ENCODE results near the gene UBA1.

The UBA1 gene

DNA sequence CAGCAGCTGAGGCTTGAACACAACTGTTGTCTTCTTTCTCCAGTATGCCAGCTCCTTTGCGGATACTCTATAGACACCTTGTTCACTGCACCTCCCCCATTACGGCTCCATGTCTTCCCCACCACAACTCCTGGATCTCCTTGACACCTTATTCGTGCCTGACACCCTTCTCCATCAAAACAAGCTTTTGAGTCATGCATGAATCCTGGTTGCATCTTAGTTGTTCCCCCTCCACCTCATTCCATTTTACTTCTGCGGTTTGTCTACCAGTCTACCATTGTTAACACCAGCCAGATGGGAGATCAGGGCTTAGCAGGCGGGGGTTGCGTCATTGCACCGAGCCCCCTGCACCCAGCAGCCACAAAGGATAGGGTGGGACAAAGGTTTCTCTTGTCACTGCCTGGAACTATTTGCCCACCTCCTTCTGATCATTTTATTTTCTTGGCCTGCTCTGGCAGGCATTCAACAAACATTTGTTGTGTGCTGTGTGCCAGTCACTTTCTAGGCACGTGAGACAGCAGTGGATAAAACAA lies 22.8 kb downstream of the UBA1 start:
- no peak overlapping the region for H3K9ac ChIP-seq (ENCODE audit: insufficient read length)
- H3K36me3 ChIP-seq (ENCODE audit: insufficient read depth, low read length), result peaks cover 58% of the 10 kb centered on the region
- TF ChIP-seq POLR2AphosphoS5 (IDR thresholded peaks at IDR 0.05; ENCODE audit: borderline replicate concordance, low read depth, low read length) (peak; percentile 12; the same call in 1 of the 2 replicates), FOXP2 (optimal IDR thresholded peaks at IDR 0.05; ENCODE audit: control extremely low read depth, extremely low read length, insufficient read depth) (no peak)
- peak overlapping the region; percentile 69; the same call in 1 of the 2 replicates for H3K4me3 ChIP-seq
- no peak for DNase-seq (ENCODE audit: low read depth, low spot score)
- peak overlapping the region; percentile 92 for H3K27ac ChIP-seq
- no peaks in the 10 kb centered on the region for H3K9me3 ChIP-seq (ENCODE audit: low read depth, low read length)

DNA sequence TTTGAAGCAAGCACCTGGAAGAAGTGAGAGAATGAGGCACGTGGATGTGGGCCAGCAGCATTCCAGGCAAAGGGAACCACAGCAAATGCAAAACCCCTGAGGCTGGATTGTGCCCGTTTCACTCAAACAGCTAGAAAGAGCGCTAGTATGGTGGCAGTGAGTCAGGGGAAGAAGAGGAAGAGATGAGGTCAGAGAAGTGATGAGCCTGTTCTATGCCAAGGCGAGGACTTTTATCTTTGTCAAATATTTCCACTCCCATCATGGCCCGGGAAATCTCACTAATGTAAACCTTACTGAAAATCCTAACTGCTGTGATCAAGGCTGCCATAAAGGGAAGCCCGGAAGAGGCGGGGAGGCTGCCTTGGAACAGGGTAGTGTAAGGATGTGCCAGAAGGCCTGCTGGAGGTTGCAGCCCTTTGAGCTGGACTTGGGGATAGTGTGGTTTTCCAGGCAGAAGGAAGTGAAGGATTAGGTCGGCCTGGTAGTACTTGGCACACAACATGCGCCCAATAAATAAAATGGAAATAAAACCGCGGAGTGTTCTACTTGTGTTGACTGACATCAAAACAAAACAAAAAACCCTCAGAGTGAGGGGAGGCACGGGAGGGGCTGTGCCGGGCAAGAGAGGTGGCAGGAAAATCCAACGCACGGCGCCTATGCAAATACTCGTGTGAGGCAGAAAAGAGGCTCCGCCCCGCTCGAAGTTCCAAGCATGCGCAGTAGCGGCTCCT lies 23.7 kb downstream of the UBA1 start:
- no peak for TF ChIP-seq FOXP2 (optimal IDR thresholded peaks at IDR 0.05; ENCODE audit: control extremely low read depth, extremely low read length, insufficient read depth)
- TF ChIP-seq POLR2AphosphoS5 (IDR thresholded peaks at IDR 0.05; ENCODE audit: borderline replicate concordance, low read depth, low read length), result peak; percentile 69
- Histone ChIP-seq H3K36me3 (ENCODE audit: insufficient read depth, low read length) (peaks cover 55% of the 10 kb centered on the region), H3K27ac (peak overlapping the region; percentile 92), H3K9me3 (ENCODE audit: low read depth, low read length) (no peaks in the 10 kb centered on the region), H3K4me3 (peak overlapping the region; percentile 69), H3K9ac (ENCODE audit: insufficient read length) (peak overlapping the region; percentile 41)
- no peak for DNase-seq (ENCODE audit: low read depth, low spot score)

DNA sequence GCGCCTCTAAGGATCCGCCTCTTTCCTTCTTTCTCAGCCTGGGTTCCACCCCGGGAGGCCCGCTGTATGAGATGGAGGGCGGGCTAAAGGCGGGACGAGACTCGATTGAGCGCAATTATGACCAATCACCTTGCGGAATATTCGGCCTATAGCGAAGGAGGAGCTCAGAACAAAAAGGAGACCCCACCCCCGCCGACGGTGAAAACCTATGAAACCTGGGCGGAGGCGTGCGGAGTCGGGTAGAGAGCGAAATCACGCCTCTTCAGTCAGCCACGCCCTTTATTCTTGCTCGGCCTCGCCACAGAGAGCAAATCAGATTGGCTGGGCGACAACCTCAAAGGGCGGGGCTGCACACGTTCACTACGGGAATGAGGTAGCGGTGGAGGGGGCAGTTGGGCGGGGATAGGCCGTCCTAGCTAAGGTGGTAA lies 24.2 kb downstream of the UBA1 start:
- Histone ChIP-seq H3K4me3 (peak overlapping the region; percentile 91), H3K36me3 (ENCODE audit: insufficient read depth, low read length) (peaks cover 50% of the 10 kb centered on the region), H3K27ac (peak overlapping the region; percentile 97), H3K9me3 (ENCODE audit: low read depth, low read length) (no peaks in the 10 kb centered on the region), H3K9ac (ENCODE audit: insufficient read length) (peak overlapping the region; percentile 98)
- TF ChIP-seq EZH2 (IDR thresholded peaks at IDR 0.05), result no peak
- peak; percentile 37 for TF ChIP-seq POLR2AphosphoS5 (IDR thresholded peaks at IDR 0.05; ENCODE audit: borderline replicate concordance, low read depth, low read length)
- DNase-seq (ENCODE audit: low read depth, low spot score), result peak; percentile 96

DNA sequence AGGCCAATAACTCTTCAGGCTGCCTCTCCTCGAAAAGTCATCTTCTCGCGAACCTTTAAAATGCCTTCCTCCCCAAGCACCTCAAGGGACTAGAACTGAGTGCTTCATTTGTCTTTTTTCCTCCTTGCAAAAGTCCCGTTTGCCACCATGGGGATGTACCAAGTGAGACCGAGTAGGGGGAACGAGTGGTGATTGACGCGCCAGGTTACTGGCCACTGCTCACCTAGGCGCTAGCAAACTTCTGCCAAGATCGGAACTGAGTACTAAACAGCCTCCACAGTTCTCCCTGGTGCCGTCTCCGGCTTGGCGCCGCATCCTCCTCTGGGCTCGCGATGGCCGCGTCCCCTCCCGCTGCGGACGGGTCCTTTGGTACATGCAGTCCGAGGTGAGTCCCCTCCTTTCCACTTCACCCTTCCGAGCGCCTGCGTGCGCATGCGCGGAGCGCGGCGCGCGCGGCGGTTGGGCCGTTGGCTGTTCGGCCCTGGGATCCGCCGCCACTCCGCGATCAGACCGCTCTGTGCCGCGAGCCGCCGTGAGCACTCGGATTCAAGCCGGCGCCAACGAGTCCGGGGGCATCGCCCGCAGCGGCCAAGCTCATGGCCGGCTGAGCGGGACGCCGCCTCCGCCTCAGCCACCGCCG lies 24.8 kb downstream of the UBA1 start, which contains the start of gene CDK16:
TSS of gene CDK16 (plus strand) at position 402 of the 640 bp plus-strand sequence. CDS start 4,877 bp downstream, outside the sequence.
- DNase-seq (ENCODE audit: low read depth, low spot score), result peak; percentile 24
- TF ChIP-seq FOXP2 (optimal IDR thresholded peaks at IDR 0.05; ENCODE audit: control extremely low read depth, extremely low read length, insufficient read depth) (no peak), POLR2AphosphoS5 (IDR thresholded peaks at IDR 0.05; ENCODE audit: borderline replicate concordance, low read depth, low read length) (peak; percentile 71)
- Histone ChIP-seq H3K9me3 (ENCODE audit: low read depth, low read length) (no peaks in the 10 kb centered on the region), H3K27ac (peak within 1 kb of the TSS; percentile 97), H3K36me3 (ENCODE audit: insufficient read depth, low read length) (peaks cover 50% of the 10 kb centered on the region), H3K9ac (ENCODE audit: insufficient read length) (peak within 1 kb of the TSS; percentile 98), H3K4me3 (peak within 1 kb of the TSS; percentile 91)

DNA sequence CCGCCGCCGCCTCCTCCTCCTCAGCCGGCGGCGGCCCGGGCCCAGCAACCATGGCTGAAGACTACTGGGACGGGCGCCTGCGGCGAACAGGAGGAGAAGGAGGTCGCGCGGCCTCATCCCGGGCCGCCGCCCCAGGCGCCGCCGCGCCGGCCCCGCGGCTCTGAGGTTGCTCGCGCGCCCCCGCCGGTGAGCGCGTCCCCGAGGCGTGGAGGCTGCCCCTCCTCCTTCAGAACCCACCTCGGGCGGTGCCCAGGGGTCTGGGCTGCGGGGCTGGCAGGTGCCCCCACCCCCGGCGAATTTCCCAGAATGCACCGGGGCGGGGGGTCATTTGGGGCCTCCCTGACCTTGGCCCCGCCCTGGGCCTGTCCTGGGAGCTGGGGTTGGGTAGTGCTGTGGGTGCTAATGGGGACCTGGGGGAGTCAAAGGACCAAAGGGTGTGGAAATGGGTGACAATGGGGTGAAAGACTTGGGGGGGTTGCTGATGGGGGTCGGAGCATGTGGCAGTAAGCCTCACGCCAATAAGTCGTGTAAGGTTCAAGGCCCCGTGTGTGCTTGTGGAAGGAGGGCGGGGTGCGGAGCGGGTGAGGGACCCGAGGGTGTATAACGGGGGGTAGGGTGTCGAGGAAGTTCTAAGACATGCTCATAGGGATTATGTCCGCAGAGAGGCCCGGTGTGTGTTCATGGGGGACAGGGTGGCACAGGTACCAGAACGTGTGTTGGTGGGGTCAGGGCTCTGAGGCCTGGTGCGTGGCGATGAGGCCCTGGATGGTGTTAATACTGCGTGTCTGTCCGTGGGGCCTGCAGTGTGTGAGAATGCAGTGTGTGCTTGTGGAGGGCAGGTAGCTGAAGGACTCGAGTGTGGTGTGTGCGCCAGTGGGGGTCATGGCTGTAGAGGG lies 25.5 kb downstream of the UBA1 start:
- peak overlapping the region; percentile 91 for H3K4me3 ChIP-seq
- no peak for DNase-seq (ENCODE audit: low read depth, low spot score)
- TF ChIP-seq FOXP2 (optimal IDR thresholded peaks at IDR 0.05; ENCODE audit: control extremely low read depth, extremely low read length, insufficient read depth) (no peak), POLR2AphosphoS5 (IDR thresholded peaks at IDR 0.05; ENCODE audit: borderline replicate concordance, low read depth, low read length) (no peak)
- no peaks in the 10 kb centered on the region for H3K9me3 ChIP-seq (ENCODE audit: low read depth, low read length)
- H3K9ac ChIP-seq (ENCODE audit: insufficient read length), result peak overlapping the region; percentile 98
- peak overlapping the region; percentile 97 for H3K27ac ChIP-seq
- H3K36me3 ChIP-seq (ENCODE audit: insufficient read depth, low read length), result peaks cover 51% of the 10 kb centered on the region

DNA sequence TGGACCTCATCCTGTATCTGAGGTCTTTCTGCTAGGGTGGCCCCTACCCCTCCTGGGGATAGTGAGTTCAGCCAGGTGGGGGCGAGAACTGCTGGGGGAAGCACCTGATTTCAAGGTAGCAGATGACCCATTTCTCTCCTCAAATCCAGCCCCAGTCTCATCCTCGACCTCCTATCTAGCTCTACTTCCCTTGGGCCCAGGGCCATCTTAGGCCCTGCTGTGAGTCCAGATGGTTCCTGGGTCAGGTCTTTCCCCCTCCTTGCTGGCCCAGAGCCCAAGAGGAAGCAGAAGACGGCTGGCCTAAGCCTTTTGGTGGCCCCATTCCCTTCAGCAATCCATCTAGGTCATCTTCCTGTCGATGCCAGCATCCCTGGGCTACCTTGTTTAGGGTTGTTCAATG lies 28.1 kb downstream of the UBA1 start:
- TF ChIP-seq EZH2 (IDR thresholded peaks at IDR 0.05) (no peak), FOXP2 (optimal IDR thresholded peaks at IDR 0.05; ENCODE audit: control extremely low read depth, extremely low read length, insufficient read depth) (no peak), POLR2AphosphoS5 (IDR thresholded peaks at IDR 0.05; ENCODE audit: borderline replicate concordance, low read depth, low read length) (no peak)
- no peak overlapping the region for H3K9ac ChIP-seq (ENCODE audit: insufficient read length)
- no peak for DNase-seq (ENCODE audit: low read depth, low spot score)
- no peaks in the 10 kb centered on the region for H3K9me3 ChIP-seq (ENCODE audit: low read depth, low read length)
- no peak overlapping the region for H3K4me3 ChIP-seq
- H3K36me3 ChIP-seq (ENCODE audit: insufficient read depth, low read length), result peaks cover 51% of the 10 kb centered on the region; the same call in 1 of the 2 replicates
- H3K27ac ChIP-seq, result no peak overlapping the region

DNA sequence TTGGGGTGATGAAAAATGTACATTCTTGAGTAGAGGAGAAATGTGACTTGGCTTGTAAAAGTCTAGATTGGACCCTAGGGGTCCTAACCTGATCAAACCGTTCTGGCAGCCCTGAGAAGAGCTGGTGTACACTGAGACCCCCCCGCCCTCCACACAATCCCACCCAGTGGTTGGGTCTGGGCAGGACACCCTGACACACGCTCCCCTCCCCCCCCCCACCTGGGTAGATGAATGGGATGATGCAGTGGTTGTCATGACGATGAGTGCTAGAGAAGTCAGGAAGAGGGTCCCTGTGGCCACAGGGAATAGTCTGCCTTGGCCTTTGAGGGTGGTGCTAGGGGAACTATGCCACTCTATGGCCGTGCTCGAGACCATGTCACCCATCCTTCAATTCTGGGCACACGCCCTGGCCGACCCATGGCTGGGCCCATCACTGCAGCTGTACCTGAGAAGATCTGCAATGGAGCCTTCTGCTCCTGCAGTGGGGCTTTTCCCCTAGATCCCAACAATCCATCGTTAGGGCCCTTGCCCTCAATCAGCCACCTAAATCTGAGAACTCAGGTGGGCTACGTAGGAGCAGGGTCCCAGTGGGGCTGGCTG lies 29.2 kb downstream of the UBA1 start:
- no peak overlapping the region for H3K4me3 ChIP-seq
- H3K27ac ChIP-seq, result no peak overlapping the region
- no peak overlapping the region for H3K9ac ChIP-seq (ENCODE audit: insufficient read length)
- DNase-seq (ENCODE audit: low read depth, low spot score), result no peak
- TF ChIP-seq POLR2AphosphoS5 (IDR thresholded peaks at IDR 0.05; ENCODE audit: borderline replicate concordance, low read depth, low read length) (no peak), FOXP2 (optimal IDR thresholded peaks at IDR 0.05; ENCODE audit: control extremely low read depth, extremely low read length, insufficient read depth) (no peak)
- H3K9me3 ChIP-seq (ENCODE audit: low read depth, low read length), result no peaks in the 10 kb centered on the region
- H3K36me3 ChIP-seq (ENCODE audit: insufficient read depth, low read length), result peaks cover 58% of the 10 kb centered on the region; the same call in 1 of the 2 replicates

Measured in SK-N-MC (cell line).